H1 (cell line): ENCODE data around the gene FTL. TPM values are rescaled to one million over a fixed set of nuclear protein-coding genes. Genes with fewer than 3 reads are reported as not detected.

Experiments used
- HDAC6 ChIP-seq: IDR thresholded peaks from one replicate; pipeline ENCODE4 v1.7.1; 2012; ENCODE audit warnings: low read depth, mild to moderate bottlenecking, inconsistent platforms, low read length, moderate library complexity
- POU5F1 ChIP-seq: IDR thresholded peaks from 2 replicates; pipeline ENCODE4 v1.6.1; 2011; ENCODE audit warnings: low read depth, mild to moderate bottlenecking, low read length, moderate library complexity
- TEAD4 ChIP-seq: IDR thresholded peaks from 2 replicates; pipeline ENCODE4 v1.6.1; 2012; ENCODE audit warnings: low read depth, low read length, inconsistent platforms, mixed read lengths
- polyA plus RNA-seq, 7 experiments: library from polyadenylated mRNA; depleted of rRNA in 3 of 7; stranded (reverse) in 5 of 7; unstranded in 2 of 7; fragments of >200 nt in 5 of 7; fragments of 200-250 nt in 2 of 7; gene quantifications; 1 replicate in 5 of 7; 2 replicates in 1 of 7; 4 replicates in 1 of 7; pipeline versions ENCODE4 v1.2.1 to v1.2.3, GENCODE V29; 2011 to 2013; ENCODE audit warnings: missing spikeins in 2 of 7, mixed read lengths in 2 of 7
- total RNA-seq: library from RNA; stranded (reverse); fragmentation: NEBNext Ultra II Directional; extraction: Animal tissue kit (Norgen Biotek cat#: 25700); gene quantifications from 2 replicates; pipeline ENCODE4 v1.2.1, GENCODE V29; 2021
- TF ChIP-seq, protein P1 (sequence below): IDR thresholded peaks from 2 replicates; pipeline ENCODE4 v1.6.1; 2011; ENCODE audit warnings: low read length, improper control_type of control experiment
- TF ChIP-seq, protein P2 (sequence below): fragments of 300-600 bp; sonication (generic); IDR thresholded peaks from 2 replicates; pipeline ENCODE4 v1.7.1; 2012; ENCODE audit warnings: low read length, moderate library complexity, mild to moderate bottlenecking, inconsistent platforms; ENCODE audit not compliant: insufficient replicate concordance

Gene FTL
- total and polyA plus RNA-seq, 2 of the 8 experiments (the other 6 are each of a cell fraction or from before 2014, with no cell fraction given) = 1,751 to 2,427 TPM

DNA sequence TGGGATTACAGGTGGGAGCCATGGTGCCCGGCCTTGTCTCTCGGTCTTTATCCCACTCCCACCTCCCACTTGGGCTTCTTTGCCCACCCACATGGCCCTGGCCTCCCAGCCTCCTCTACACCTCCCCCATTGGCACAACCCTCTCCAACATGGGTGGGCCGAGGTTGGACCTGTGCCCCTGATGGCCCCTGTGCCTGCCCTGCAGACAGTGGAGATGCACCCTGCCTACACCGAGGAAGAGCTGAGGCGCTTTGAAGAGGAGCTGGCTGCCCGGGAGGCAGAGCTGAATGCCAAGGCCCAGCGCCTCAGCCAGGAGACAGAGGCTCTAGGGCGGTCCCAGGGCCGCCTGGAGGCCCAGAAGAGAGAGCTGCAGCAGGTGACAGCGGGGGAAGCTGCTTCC is 44.2 kb upstream of the FTL start (continued):
- TF ChIP-seq, protein P1, sequence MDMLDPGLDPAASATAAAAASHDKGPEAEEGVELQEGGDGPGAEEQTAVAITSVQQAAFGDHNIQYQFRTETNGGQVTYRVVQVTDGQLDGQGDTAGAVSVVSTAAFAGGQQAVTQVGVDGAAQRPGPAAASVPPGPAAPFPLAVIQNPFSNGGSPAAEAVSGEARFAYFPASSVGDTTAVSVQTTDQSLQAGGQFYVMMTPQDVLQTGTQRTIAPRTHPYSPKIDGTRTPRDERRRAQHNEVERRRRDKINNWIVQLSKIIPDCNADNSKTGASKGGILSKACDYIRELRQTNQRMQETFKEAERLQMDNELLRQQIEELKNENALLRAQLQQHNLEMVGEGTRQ = no peak
- TF ChIP-seq POU5F1 (no peak), TEAD4 (no peak), HDAC6 (no peak)
- TF ChIP-seq, protein P2, sequence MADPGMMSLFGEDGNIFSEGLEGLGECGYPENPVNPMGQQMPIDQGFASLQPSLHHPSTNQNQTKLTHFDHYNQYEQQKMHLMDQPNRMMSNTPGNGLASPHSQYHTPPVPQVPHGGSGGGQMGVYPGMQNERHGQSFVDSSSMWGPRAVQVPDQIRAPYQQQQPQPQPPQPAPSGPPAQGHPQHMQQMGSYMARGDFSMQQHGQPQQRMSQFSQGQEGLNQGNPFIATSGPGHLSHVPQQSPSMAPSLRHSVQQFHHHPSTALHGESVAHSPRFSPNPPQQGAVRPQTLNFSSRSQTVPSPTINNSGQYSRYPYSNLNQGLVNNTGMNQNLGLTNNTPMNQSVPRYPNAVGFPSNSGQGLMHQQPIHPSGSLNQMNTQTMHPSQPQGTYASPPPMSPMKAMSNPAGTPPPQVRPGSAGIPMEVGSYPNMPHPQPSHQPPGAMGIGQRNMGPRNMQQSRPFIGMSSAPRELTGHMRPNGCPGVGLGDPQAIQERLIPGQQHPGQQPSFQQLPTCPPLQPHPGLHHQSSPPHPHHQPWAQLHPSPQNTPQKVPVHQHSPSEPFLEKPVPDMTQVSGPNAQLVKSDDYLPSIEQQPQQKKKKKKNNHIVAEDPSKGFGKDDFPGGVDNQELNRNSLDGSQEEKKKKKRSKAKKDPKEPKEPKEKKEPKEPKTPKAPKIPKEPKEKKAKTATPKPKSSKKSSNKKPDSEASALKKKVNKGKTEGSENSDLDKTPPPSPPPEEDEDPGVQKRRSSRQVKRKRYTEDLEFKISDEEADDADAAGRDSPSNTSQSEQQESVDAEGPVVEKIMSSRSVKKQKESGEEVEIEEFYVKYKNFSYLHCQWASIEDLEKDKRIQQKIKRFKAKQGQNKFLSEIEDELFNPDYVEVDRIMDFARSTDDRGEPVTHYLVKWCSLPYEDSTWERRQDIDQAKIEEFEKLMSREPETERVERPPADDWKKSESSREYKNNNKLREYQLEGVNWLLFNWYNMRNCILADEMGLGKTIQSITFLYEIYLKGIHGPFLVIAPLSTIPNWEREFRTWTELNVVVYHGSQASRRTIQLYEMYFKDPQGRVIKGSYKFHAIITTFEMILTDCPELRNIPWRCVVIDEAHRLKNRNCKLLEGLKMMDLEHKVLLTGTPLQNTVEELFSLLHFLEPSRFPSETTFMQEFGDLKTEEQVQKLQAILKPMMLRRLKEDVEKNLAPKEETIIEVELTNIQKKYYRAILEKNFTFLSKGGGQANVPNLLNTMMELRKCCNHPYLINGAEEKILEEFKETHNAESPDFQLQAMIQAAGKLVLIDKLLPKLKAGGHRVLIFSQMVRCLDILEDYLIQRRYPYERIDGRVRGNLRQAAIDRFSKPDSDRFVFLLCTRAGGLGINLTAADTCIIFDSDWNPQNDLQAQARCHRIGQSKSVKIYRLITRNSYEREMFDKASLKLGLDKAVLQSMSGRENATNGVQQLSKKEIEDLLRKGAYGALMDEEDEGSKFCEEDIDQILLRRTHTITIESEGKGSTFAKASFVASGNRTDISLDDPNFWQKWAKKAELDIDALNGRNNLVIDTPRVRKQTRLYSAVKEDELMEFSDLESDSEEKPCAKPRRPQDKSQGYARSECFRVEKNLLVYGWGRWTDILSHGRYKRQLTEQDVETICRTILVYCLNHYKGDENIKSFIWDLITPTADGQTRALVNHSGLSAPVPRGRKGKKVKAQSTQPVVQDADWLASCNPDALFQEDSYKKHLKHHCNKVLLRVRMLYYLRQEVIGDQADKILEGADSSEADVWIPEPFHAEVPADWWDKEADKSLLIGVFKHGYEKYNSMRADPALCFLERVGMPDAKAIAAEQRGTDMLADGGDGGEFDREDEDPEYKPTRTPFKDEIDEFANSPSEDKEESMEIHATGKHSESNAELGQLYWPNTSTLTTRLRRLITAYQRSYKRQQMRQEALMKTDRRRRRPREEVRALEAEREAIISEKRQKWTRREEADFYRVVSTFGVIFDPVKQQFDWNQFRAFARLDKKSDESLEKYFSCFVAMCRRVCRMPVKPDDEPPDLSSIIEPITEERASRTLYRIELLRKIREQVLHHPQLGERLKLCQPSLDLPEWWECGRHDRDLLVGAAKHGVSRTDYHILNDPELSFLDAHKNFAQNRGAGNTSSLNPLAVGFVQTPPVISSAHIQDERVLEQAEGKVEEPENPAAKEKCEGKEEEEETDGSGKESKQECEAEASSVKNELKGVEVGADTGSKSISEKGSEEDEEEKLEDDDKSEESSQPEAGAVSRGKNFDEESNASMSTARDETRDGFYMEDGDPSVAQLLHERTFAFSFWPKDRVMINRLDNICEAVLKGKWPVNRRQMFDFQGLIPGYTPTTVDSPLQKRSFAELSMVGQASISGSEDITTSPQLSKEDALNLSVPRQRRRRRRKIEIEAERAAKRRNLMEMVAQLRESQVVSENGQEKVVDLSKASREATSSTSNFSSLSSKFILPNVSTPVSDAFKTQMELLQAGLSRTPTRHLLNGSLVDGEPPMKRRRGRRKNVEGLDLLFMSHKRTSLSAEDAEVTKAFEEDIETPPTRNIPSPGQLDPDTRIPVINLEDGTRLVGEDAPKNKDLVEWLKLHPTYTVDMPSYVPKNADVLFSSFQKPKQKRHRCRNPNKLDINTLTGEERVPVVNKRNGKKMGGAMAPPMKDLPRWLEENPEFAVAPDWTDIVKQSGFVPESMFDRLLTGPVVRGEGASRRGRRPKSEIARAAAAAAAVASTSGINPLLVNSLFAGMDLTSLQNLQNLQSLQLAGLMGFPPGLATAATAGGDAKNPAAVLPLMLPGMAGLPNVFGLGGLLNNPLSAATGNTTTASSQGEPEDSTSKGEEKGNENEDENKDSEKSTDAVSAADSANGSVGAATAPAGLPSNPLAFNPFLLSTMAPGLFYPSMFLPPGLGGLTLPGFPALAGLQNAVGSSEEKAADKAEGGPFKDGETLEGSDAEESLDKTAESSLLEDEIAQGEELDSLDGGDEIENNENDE = no peak
